Thyroid gland (tissue), 4 donors: ENCODE data around the gene AIP. TPM values are rescaled to one million over a fixed set of nuclear protein-coding genes. Genes with fewer than 3 reads are reported as not detected.

Source experiments
- DNase-seq, 2 donors: peaks; one replicate each; pipeline ENCODE4 v3.0.0-alpha.2; 2019
- H3K27ac ChIP-seq, 3 donors: fragments of 200-600 bp; sonication (generic); 1 replicate in 2 of 3; 2 replicates in 1 of 3; pipeline ENCODE4 v1.5.1; 2016 to 2019; ENCODE audit warnings: mild to moderate bottlenecking in 1 of 3, moderate library complexity in 1 of 3
- H3K27me3 ChIP-seq: fragments of 200-600 bp; sonication (generic); one replicate; pipeline ENCODE4 v1.5.1; 2019
- H3K36me3 ChIP-seq, 2 donors: fragments of 200-600 bp; sonication (generic); one replicate each; pipeline ENCODE4 v1.5.1; 2016 to 2019
- H3K4me1 ChIP-seq, 2 donors: fragments of 200-600 bp; sonication (generic); one replicate each; pipeline ENCODE4 v1.5.1; 2017 to 2019
- H3K4me3 ChIP-seq, 3 donors: fragments of 200-600 bp; sonication (generic); replicated peaks in 1 of 3; 1 replicate in 2 of 3; 2 replicates in 1 of 3; pipeline ENCODE4 v1.5.1; 2016; ENCODE audit warnings: mild to moderate bottlenecking in 1 of 3
- H3K9me3 ChIP-seq: fragments of 200-600 bp; sonication (generic); one replicate; pipeline ENCODE4 v1.5.1; 2017
- POLR2A ChIP-seq, 2 donors: fragments of 450-650 bp; IDR thresholded peaks; one replicate each; pipeline ENCODE4 v1.6.1; 2017; ENCODE audit warnings: antibody characterized with exemption in 2 of 2, mild to moderate bottlenecking in 2 of 2, moderate library complexity in 1 of 2
- WGBS, 2 donors: methylation state at CpG; one replicate each; pipeline ENCODE4 v1.1.5; 2017; 5-methylcytosine and 5-hydroxymethylcytosine counted together
- intact Hi-C: fragments of 100-400 bp; cut with DNase I; formaldehyde crosslinking; loops from one replicate; pipeline ENCODE4 v1.15.1; 2023
- total RNA-seq, 4 donors: library from RNA; depleted of rRNA; stranded (reverse); fragments of >200 nt; gene quantifications; one replicate each; pipeline ENCODE4 v1.2.3, GENCODE V29; 2016
- TF ChIP-seq, protein P1 (sequence below), 6 experiments: fragments of 200-600 bp in 3 of 6; fragments of 450-650 bp in 3 of 6; sonication (generic) in 3 of 6; IDR thresholded peaks; one replicate each; pipeline ENCODE4 v1.5.1; 2016 to 2019; ENCODE audit warnings: antibody characterized with exemption in 6 of 6, mild to moderate bottlenecking in 2 of 6, inconsistent platforms in 1 of 6, moderate library complexity in 1 of 6

The AIP gene
- total RNA-seq, 4 donors from 2014 or later: 58.2 to 100 (median 83.2) TPM

DNA sequence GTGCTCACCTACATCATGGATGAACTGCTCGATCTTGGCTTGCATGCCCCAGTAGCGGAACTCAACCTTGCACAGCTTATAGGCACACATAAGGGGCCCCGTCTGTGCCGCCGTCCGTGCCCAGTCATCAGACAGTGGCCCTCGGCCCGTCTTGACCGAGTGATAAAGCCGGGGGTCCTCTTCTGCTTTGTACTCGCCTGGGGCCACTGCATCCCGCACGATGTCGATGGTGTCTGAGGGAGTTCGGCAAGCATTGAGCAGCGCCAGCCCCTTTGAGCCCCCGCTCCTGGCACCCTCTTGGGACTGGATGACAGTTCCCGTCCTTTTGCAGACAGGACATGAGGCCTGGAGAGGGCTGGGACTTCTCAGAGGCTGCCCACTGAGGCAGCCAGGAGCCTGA, 19.0 kb downstream of the AIP start:
- no peak overlapping the region for H3K27ac ChIP-seq
- no peaks in the 10 kb centered on the region for H3K9me3 ChIP-seq
- TF ChIP-seq POLR2A (IDR thresholded peaks at IDR 0.05): no peak
- no peak for DNase-seq
- H3K36me3 ChIP-seq: peaks cover 0 to 17% of the 10 kb centered on the region in 2 donors
- peaks cover 21 to 27% of the 10 kb centered on the region in 2 donors for H3K4me1 ChIP-seq
- intact Hi-C loops: loop anchor here (10.0 kb wide), 1 partner anchor 147 kb away; the partner anchor contains the start of gene POLD4
- no peak overlapping the region for H3K4me3 ChIP-seq
- no peaks in the 10 kb centered on the region for H3K27me3 ChIP-seq
- 94 to 100% methylated on average over 9 to 15 of the region's 18 CpGs for WGBS, 2 donors

DNA sequence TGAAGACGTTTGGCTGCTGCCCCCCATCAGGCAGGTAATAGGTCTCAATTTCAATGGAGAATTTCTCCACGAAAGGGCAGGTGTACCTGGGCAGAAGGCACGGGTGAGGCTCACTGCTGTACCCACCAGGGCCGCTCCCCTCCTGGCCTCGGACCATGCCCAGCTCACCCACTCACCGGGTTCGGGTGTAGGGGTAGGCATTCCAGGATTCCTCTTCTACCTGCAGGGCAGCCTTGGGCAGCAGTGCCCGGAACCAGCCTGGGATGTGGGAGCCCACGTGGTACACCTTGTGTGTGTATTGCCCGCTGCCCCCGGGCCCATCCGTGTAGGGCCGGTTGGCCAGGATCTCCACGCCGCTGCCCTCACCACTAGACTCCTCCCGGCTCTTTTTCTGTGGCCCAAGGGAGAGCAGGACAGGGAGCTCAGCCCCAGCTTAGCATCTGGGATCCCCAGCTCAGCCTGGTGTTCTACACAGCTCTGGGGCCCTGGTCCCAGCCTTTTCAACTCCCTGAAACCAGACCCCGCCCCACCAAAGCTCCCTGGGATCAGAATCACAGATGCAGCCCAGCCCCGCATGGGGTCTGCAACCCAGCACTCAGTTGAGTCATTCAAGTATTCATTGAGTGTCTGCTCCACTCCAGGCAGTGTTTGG, 19.6 kb downstream of the AIP start:
- Histone ChIP-seq H3K4me1 (peaks cover 25 to 33% of the 10 kb centered on the region in 2 donors), H3K27ac (no peak overlapping the region), H3K36me3 (peaks cover 0 to 16% of the 10 kb centered on the region in 2 donors), H3K27me3 (no peaks in the 10 kb centered on the region), H3K9me3 (no peaks in the 10 kb centered on the region), H3K4me3 (no peak overlapping the region)
- TF ChIP-seq POLR2A (IDR thresholded peaks at IDR 0.05): no peak
- TF ChIP-seq, protein P1, sequence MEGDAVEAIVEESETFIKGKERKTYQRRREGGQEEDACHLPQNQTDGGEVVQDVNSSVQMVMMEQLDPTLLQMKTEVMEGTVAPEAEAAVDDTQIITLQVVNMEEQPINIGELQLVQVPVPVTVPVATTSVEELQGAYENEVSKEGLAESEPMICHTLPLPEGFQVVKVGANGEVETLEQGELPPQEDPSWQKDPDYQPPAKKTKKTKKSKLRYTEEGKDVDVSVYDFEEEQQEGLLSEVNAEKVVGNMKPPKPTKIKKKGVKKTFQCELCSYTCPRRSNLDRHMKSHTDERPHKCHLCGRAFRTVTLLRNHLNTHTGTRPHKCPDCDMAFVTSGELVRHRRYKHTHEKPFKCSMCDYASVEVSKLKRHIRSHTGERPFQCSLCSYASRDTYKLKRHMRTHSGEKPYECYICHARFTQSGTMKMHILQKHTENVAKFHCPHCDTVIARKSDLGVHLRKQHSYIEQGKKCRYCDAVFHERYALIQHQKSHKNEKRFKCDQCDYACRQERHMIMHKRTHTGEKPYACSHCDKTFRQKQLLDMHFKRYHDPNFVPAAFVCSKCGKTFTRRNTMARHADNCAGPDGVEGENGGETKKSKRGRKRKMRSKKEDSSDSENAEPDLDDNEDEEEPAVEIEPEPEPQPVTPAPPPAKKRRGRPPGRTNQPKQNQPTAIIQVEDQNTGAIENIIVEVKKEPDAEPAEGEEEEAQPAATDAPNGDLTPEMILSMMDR (IDR thresholded peaks at IDR 0.05): no peak
- 92 to 98% methylated on average over 11 to 18 of the region's 18 CpGs for WGBS, 2 donors
- intact Hi-C loops: loop anchor here (10.0 kb wide), 1 partner anchor 148 kb away; the partner anchor contains the start of gene POLD4
- no peak for DNase-seq

DNA sequence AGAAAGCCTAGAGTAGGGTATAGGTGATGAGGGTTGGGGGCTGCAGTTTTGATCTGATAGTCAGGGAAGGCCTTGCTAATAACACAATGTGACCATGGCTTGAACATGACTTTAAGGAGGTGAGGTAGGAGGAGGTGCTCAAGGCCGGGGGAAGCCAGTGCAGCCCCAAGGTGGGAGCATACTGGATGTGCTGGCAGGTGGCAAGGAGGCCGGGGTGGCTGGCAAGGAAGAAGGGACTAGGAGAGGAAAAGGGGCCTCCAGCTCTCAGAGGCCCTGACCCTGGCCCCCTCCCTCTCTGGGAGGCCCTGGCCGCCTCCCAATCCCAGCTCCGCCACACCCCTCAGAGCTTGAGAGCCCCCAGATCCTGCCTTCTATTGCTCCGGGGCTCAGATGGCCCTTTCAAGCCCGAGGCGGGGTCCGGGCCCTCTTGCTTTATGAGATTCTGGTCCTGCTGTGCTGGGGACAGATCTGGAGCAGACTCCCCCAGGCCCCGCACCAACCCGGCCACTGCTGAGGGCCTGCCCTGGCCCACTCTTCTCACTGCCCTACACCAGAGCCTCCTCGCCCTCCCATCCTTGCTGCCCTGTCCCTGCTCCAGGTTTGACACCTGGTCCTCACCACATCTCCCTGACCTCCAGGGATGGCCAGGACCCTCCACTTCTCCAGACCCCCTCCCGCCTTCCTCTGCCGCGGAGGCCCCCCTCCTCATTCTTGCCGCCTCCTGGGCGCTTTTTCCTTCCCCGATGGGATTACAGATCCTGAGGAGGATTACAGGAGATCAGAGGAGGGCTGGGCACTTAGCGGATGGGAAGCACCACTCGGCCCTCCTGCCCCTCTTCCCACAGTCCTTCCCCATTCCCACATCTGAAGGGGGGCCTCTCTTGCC, 20.5 kb downstream of the AIP start:
- peaks cover 0 to 12% of the 10 kb centered on the region in 2 donors for H3K36me3 ChIP-seq
- WGBS, 2 donors: 80 to 82% methylated on average over 19 of the region's 19 CpGs
- peaks cover 25 to 35% of the 10 kb centered on the region in 2 donors for H3K4me1 ChIP-seq
- no peak overlapping the region for H3K27ac ChIP-seq
- DNase-seq: no peak
- TF ChIP-seq, protein P1 (IDR thresholded peaks at IDR 0.05): no peak
- TF ChIP-seq POLR2A (IDR thresholded peaks at IDR 0.05): no peak
- H3K27me3 ChIP-seq: no peaks in the 10 kb centered on the region
- peak overlapping the region in 2 of 3 donors; percentile 21 to 59 for H3K4me3 ChIP-seq
- intact Hi-C loops: loop anchor here (10.0 kb wide), 1 partner anchor 149 kb away; the partner anchor contains the start of gene POLD4
- H3K9me3 ChIP-seq: no peaks in the 10 kb centered on the region

DNA sequence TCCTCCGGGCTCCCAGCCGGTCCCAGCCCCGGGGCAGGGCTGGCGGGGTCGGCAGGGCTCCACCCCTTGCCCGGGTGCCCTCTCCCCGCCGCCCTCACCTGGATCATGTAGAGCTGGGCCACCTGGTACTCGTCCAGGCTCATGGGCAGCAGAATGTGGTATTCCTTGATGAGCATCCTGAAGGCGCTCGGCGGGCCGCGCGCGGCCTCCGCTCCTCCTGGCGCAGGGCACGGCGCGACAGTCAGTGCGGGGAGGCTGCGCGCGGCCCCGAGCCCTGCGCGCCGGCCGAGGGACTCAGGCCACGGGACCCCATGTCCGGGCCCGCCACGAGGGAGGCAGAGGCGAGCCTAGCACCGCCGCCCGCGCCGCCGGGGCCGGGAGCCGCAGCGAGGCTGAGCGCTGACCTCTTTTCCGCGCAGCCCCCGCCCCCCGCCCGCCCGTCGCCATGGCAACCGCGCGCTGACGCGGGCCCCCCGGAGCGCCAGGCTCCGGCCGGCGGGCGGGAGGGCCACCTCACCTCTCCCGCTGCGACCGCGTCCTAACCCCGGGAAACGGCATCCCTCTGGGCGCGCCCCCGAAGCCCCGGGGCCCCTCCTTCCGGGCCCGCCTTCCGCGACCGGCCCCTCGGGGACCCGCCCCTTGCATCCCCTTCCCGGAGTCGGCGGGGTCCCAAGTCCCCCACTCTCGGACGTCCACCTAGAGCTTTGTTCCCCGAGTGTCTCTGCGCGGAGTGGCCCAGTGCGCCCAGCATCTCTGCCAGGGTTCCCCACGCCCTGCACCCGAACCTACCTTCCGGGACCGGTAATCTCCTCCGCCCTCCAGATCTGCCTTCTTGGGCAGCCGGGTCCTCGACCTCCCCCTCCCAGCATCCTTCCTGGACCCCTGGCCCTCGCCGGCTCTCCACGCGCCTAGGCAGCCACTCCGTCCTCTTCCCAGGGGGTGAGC, 21.5 kb downstream of the AIP start:
- Histone ChIP-seq H3K4me1 (peaks cover 30 to 35% of the 10 kb centered on the region in 2 donors), H3K27me3 (no peaks in the 10 kb centered on the region), H3K27ac (peak overlapping the region; percentile 95 to 99 (median 95)), H3K36me3 (peaks cover 0 to 12% of the 10 kb centered on the region in 2 donors), H3K9me3 (no peaks in the 10 kb centered on the region), H3K4me3 (peak overlapping the region; percentile 21 to 66 (median 59))
- WGBS, 2 donors: 6 to 7% methylated on average over 17 to 23 of the region's 101 CpGs
- intact Hi-C loops: loop anchor here (10.0 kb wide), 1 partner anchor 149 kb away; the partner anchor contains the start of gene POLD4
- TF ChIP-seq, protein P1 (IDR thresholded peaks at IDR 0.05): no peak
- TF ChIP-seq POLR2A (IDR thresholded peaks at IDR 0.05): no peak
- DNase-seq: peak; percentile 35 to 59
